ENCODE data around the gene NR2F6.
"Not testable (repeated sequence)": the region's sequence is repeated elsewhere in the genome, so short reads cannot be mapped to it uniquely, and the experiment has no call there.

NR2F6 gene

DNA sequence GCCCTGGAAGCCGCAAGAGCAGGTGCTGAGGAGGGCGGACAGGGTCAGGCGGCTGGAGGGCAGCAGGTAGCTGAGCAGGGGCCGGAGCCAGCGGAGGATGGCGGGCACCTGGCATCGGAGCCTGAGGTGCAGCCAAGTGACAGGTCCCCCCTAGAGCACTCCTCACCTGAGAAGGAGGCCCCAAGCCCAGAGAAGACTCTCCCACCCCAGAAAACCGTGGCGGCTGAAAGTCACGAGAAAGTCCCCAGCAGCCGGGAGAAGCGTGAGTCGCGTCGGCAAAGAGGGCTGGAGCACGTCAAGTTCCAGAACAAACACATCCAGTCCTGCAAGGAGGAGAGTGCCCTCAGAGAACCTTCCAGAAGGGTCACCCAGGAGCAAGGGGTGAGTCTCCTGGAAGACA, 51.1 kb downstream of the NR2F6 start:
- DNase-seq: no peak
- in situ Hi-C loops (cut with MboI; ENCODE audit: low pct_unique_long_range_greater_than_20kb, low sequenced_read_pairs): no loop called here

DNA sequence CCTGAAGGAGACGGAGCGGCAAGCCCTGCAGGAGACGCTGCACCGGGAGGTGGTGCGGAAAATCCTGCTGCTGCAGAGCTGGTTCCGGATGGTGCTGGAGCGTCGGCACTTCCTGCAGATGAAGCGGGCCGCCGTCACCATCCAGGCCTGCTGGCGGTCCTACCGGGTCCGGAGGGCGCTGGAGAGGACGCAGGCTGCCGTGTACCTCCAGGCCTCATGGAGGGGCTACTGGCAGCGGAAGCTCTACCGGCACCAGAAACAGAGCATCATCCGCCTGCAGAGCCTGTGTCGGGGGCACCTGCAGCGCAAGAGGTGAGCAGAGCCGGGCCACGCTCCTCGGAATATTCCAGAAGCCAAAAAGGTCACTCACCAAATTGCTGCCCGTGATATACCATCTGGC, 53.0 kb downstream of the NR2F6 start:
- DNase-seq: no peak
- in situ Hi-C loops (cut with MboI; ENCODE audit: low pct_unique_long_range_greater_than_20kb, low sequenced_read_pairs): no loop called here

DNA sequence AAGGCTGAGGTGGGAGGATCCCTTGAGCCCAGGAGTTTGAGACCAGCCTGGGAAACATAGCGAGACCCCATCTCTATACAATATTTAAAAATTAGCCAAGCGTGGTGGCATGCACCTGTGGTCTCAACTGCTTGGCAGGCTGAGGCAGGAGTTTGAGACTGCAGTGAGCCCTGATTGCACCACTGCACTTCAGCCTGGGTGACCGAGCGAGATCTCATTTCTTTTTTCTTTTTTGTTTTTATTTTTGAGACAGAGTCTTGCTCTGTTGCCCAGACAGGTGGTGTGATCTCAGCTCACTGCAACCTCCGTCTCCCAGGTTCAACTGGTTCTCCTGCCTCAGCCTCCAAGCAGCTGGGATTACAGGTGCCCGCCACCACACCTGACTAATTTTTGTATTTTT, 54.0 kb downstream of the NR2F6 start:
- DNase-seq; in situ Hi-C loops (cut with MboI; ENCODE audit: low pct_unique_long_range_greater_than_20kb, low sequenced_read_pairs): not testable (repeated sequence)

DNA sequence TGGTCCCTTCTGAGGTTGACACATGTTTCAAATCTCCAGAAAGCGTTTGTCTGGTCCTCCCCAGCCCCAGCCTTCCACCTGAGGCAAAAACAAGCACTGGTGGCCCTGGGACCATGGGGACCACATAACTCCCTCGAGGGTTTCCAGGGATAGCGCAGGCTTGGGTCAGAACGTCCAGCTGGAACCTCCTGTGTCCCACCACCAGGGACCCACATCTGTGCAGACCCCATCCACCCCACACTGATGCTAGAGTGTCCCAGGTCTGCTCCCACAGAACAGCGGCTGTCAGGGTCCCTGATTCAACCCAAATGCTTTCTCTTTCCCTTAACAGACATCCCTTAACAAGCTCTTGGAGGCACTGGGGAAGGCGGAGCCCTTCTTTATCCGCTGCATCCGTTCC, 60.1 kb downstream of the NR2F6 start:
- in situ Hi-C loops (cut with MboI; ENCODE audit: low pct_unique_long_range_greater_than_20kb, low sequenced_read_pairs): no loop called here
- no peak for DNase-seq

DNA sequence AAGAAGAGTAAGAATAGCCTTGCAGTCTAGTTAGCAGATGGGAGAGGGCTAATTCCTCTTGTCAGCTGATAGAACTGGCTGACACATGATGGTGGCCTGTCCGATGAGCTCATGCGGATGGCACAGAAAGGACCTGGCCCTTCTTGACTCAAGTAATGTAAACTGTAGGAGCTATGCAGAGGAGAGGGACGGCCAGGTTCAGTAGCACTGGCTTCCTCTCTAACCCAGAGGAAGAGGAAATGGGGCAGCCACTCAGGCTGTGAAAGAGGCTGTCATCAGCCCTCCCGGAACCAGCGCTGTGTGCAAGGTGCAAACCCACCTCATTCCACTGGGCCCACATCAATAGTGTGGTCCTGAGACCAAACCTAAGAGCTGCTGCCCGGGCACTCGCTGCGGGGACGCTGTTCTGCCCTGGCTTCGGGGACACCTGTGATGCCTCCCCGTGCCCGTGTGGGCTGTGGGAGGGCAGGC, 61.3 kb downstream of the NR2F6 start:
- in situ Hi-C loops (cut with MboI; ENCODE audit: low pct_unique_long_range_greater_than_20kb, low sequenced_read_pairs): no loop called here
- peak; percentile 7 for DNase-seq

DNA sequence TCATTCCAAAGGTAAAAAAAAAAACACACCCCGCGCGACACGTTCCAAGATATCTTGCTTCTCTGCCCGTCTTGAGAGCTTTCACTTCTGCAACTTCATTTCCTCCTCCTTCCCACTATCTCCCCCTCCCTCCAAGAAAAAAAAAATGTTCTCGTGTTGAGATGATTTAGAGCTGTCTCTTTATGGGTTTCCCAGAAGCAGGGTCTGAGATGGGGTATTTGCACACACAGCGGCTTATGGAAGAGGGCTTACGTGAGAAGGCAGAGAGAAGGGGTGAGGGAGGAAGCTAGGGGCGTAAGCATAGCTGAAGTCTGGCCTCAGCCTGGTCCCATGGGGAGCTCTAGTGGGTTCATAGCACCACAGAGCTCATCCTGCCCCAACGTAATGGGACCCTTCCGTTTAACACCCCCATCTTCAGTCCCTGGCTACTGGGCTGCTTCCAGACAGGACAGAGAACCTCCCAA, 61.8 kb downstream of the NR2F6 start:
- DNase-seq: peak; percentile 81
- in situ Hi-C loops (cut with MboI; ENCODE audit: low pct_unique_long_range_greater_than_20kb, low sequenced_read_pairs): no loop called here

DNA sequence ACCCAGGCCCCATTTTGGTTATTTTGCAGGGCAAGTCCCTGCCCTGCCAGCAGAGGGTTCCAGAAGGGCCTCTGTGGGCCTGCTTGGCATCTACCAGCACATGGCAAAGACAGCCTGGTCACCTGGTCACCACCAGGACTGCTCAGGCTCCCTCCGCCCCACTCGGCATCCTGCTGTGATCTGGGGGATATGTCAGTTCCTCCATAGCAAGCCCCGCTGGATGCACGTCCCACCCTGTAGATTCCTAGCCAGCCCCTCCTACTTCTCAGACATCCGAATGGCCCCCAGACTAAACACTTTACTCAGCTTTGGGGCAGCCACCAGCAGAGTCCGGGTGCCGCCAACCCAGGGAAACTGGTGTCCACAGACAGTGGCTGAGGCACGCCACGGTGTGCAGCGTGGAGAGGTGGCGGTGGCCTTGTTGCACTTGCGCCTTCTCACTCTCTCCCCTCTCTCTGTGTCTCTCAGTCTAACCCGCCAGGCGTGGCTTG, 62.4 kb downstream of the NR2F6 start:
- in situ Hi-C loops (cut with MboI; ENCODE audit: low pct_unique_long_range_greater_than_20kb, low sequenced_read_pairs): no loop called here

More for the DNA sequence above, 62.4 kb downstream of the NR2F6 start:
- peak; percentile 12 for DNase-seq

All from KBM-7 (cell line).